HG02970 (cell line): ENCODE results near the gene MYO9B.

Source experiments
- ATAC-seq: cut with Tn5 transposase; IDR thresholded peaks from one replicate; pipeline ENCODE4 v1.9.1; 2021; ENCODE audit warnings: mild to moderate bottlenecking, moderate library complexity, moderate number of reproducible peaks; ENCODE audit not compliant: unreplicated experiment, low FRiP score

The MYO9B gene

GRCh38 chr19:17209126-17210036 is 133.8 kb downstream of the MYO9B start:
- no peak for ATAC-seq

- no peak for ATAC-seq
Measured at GRCh38 chr19:17210296-17210695, 134.7 kb downstream of the MYO9B start.

GRCh38 chr19:17211547-17212446 is 136.2 kb downstream of the MYO9B start:
- no peak for ATAC-seq

- no peak for ATAC-seq
Measured at GRCh38 chr19:17213334-17213733, 137.8 kb downstream of the MYO9B start.

GRCh38 chr19:17214508-17215126 is 139.0 kb downstream of the MYO9B start:
- ATAC-seq: no peak

- peak; percentile 67 for ATAC-seq
Measured at GRCh38 chr19:17215127-17215971, 139.8 kb downstream of the MYO9B start, which contains the start of gene USE1. Gene USE1 (plus strand): TSS chr19:17215357. CDS start chr19:17215406, 49 bp downstream.

GRCh38 chr19:17216058-17216670 is 140.6 kb downstream of the MYO9B start:
- no peak for ATAC-seq

- ATAC-seq: no peak
Measured at GRCh38 chr19:17219286-17219685, 143.7 kb downstream of the MYO9B start.

- ATAC-seq: no peak
Measured at GRCh38 chr19:17220207-17220758, 144.7 kb downstream of the MYO9B start.

GRCh38 chr19:17225053-17225452 is 149.5 kb downstream of the MYO9B start:
- no peak for ATAC-seq

- peak; percentile 93 for ATAC-seq
Measured at GRCh38 chr19:17226002-17226933, 150.7 kb downstream of the MYO9B start, which contains the start of gene OCEL1. Gene OCEL1 (plus strand): TSS chr19:17226226. CDS start chr19:17226248, 22 bp downstream.

- no peak for ATAC-seq
Measured at GRCh38 chr19:17227798-17228367, 152.3 kb downstream of the MYO9B start.

GRCh38 chr19:17229890-17230289 is 154.3 kb downstream of the MYO9B start:
- no peak for ATAC-seq

GRCh38 chr19:17232258-17232657 is 156.7 kb downstream of the MYO9B start:
- no peak for ATAC-seq

GRCh38 chr19:17234911-17235299 is 159.3 kb downstream of the MYO9B start:
- no peak for ATAC-seq

- peak; percentile 75 for ATAC-seq
Measured at GRCh38 chr19:17235300-17235970, 159.9 kb downstream of the MYO9B start.
